ENCODE data around the gene DNMT3A.

The DNMT3A gene

DNA sequence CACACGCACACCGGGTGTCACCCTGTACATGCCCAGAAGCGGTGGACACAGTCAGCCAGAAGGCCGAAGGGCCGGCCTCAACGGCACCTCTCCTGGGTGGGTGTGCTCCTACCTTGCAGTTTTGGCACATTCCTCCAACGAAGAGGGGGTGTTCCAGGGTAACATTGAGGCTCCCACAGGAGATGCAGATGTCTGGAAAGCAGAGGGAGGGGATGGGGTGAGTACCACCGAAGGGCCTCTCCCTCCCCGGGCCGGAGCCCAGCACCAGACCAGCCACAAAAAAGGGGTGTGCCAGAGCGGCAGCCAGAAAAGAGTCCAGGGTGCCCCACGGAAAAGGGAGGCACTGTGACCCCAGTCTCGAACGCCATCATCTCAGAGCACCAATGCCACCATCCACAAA lies 96.6 kb downstream of the DNMT3A start:
- Histone ChIP-seq H3K4me1 (ENCODE audit: control insufficient read depth, insufficient read depth, low read length, poor library complexity, severe bottlenecking) (no peaks in the 10 kb centered on the region), H3K36me3 (ENCODE audit: control insufficient read depth, insufficient read depth, low read length) (peaks cover 75% of the 10 kb centered on the region), H3K27ac (ENCODE audit: insufficient read depth, low read length, poor library complexity, severe bottlenecking) (no peak overlapping the region), H3K4me3 (ENCODE audit: insufficient read depth, low read depth, low read length, poor library complexity, severe bottlenecking) (no peak overlapping the region), H3K27me3 (replicated peaks; ENCODE audit: control insufficient read depth, insufficient read depth, low read length, poor library complexity, severe bottlenecking) (no peaks in the 10 kb centered on the region), H3K9me3 (ENCODE audit: control insufficient read depth, low read length) (no peaks in the 10 kb centered on the region)
- DNase-seq = no peak

DNA sequence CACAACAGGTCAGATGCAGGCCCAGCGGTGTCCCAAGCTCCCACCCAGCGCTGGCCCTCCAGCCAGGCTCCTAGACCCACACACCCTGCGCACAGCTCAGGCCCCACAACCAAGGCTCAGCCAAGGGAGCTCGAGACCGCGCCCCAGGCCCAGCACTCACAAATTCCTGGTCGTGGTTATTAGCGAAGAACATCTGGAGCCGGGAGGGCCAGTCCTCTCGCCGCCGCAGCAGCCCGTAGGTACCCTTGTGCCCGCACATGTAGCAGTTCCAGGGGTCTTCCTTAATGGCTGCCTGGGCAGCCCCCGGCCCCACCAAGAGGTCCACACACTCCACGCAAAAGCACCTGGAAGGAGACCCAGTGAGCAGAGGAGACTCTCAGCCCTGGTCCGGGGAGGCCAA lies 97.7 kb downstream of the DNMT3A start:
- Histone ChIP-seq H3K4me1 (ENCODE audit: control insufficient read depth, insufficient read depth, low read length, poor library complexity, severe bottlenecking) (no peaks in the 10 kb centered on the region), H3K9me3 (ENCODE audit: control insufficient read depth, low read length) (no peaks in the 10 kb centered on the region), H3K27ac (ENCODE audit: insufficient read depth, low read length, poor library complexity, severe bottlenecking) (no peak overlapping the region), H3K36me3 (ENCODE audit: control insufficient read depth, insufficient read depth, low read length) (peaks cover 86% of the 10 kb centered on the region), H3K4me3 (ENCODE audit: insufficient read depth, low read depth, low read length, poor library complexity, severe bottlenecking) (no peak overlapping the region), H3K27me3 (replicated peaks; ENCODE audit: control insufficient read depth, insufficient read depth, low read length, poor library complexity, severe bottlenecking) (no peaks in the 10 kb centered on the region)
- DNase-seq = no peak

DNA sequence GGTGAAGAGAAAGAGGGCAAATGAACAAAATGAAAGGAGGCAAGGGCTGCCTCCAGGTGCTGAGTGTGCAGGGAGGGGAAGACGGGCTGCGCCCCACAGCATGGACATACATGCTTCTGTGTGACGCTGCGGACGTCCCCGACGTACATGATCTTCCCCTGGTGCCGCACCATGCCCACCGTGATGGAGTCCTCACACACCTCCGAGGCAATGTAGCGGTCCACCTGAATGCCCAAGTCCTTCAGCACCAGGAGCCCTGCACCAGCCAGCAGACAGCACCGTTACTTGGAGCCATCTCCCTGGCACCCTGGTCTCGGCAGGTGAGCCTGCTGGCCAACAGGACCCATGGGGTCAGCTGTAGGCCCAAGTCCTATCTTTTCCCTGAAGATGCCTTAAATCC lies 100.3 kb downstream of the DNMT3A start:
- Histone ChIP-seq H3K9me3 (ENCODE audit: control insufficient read depth, low read length) (no peaks in the 10 kb centered on the region), H3K36me3 (ENCODE audit: control insufficient read depth, insufficient read depth, low read length) (peaks cover 89% of the 10 kb centered on the region), H3K4me3 (ENCODE audit: insufficient read depth, low read depth, low read length, poor library complexity, severe bottlenecking) (no peak overlapping the region), H3K27ac (ENCODE audit: insufficient read depth, low read length, poor library complexity, severe bottlenecking) (no peak overlapping the region), H3K4me1 (ENCODE audit: control insufficient read depth, insufficient read depth, low read length, poor library complexity, severe bottlenecking) (no peaks in the 10 kb centered on the region), H3K27me3 (replicated peaks; ENCODE audit: control insufficient read depth, insufficient read depth, low read length, poor library complexity, severe bottlenecking) (no peaks in the 10 kb centered on the region)
- DNase-seq = no peak

DNA sequence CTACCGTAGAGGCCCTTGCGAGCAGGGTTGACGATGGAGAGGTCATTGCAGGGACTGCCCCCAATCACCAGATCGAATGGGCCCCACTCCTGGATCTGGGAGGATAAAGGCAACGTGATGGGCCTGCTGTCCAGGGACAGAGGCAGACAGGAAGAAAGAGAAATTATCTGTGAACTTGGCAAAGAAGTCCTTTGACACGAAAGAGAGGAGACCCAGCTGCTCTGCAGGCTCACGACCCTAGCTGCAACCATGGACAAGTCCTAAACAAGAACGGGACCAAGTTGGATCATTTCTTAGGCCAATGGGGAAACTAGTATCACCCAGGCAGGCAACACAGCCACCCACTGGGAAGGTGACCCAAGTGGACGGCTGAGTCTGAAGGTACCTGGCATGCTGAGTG lies 101.1 kb downstream of the DNMT3A start:
- Histone ChIP-seq H3K9me3 (ENCODE audit: control insufficient read depth, low read length) (no peaks in the 10 kb centered on the region), H3K27ac (ENCODE audit: insufficient read depth, low read length, poor library complexity, severe bottlenecking) (no peak overlapping the region), H3K4me3 (ENCODE audit: insufficient read depth, low read depth, low read length, poor library complexity, severe bottlenecking) (no peak overlapping the region), H3K4me1 (ENCODE audit: control insufficient read depth, insufficient read depth, low read length, poor library complexity, severe bottlenecking) (no peaks in the 10 kb centered on the region), H3K27me3 (replicated peaks; ENCODE audit: control insufficient read depth, insufficient read depth, low read length, poor library complexity, severe bottlenecking) (no peaks in the 10 kb centered on the region), H3K36me3 (ENCODE audit: control insufficient read depth, insufficient read depth, low read length) (peaks cover 89% of the 10 kb centered on the region)
- DNase-seq = no peak

DNA sequence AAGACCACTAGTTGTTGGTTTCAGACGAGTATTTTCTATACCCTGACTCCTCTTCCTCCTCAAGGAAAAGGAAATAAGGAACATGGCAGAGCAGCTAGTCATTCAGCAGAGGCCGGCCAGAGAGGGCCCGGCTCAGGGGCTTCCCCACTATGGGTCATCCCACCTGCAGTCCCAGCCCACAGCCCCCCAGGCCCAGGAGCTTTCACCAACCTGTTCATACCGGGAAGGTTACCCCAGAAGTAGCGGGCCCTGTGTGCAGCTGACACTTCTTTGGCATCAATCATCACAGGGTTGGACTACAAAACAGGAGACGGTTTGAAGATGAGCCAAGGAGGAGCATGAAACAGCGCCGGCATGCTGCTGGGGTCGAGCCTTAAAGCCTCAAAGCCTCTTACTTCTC lies 102.8 kb downstream of the DNMT3A start:
- Histone ChIP-seq H3K36me3 (ENCODE audit: control insufficient read depth, insufficient read depth, low read length) (peaks cover 89% of the 10 kb centered on the region), H3K9me3 (ENCODE audit: control insufficient read depth, low read length) (no peaks in the 10 kb centered on the region), H3K4me3 (ENCODE audit: insufficient read depth, low read depth, low read length, poor library complexity, severe bottlenecking) (no peak overlapping the region), H3K27me3 (replicated peaks; ENCODE audit: control insufficient read depth, insufficient read depth, low read length, poor library complexity, severe bottlenecking) (no peaks in the 10 kb centered on the region), H3K4me1 (ENCODE audit: control insufficient read depth, insufficient read depth, low read length, poor library complexity, severe bottlenecking) (no peaks in the 10 kb centered on the region), H3K27ac (ENCODE audit: insufficient read depth, low read length, poor library complexity, severe bottlenecking) (no peak overlapping the region)
- no peak for DNase-seq

DNA sequence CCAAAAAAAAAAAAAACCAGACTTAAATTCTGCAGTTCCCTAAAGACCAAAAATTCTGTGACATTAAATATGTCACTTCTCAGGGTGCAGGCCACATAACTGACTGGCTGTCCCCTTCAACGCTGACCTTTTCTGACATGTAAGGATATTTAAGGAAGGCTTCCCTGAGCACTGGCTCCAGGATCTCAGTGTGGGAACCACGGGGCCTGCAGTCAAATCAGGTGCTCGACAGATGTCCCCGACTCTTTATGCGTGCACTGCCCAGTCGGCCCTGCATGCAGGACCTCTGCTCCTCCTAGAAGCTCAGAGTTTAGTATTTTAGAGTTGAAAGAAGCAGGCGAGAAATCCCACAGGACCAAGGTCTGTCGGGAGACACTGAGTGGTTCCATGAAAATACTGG lies 104.0 kb downstream of the DNMT3A start:
- H3K4me3 ChIP-seq (ENCODE audit: insufficient read depth, low read depth, low read length, poor library complexity, severe bottlenecking) = no peak overlapping the region
- no peak overlapping the region for H3K27ac ChIP-seq (ENCODE audit: insufficient read depth, low read length, poor library complexity, severe bottlenecking)
- no peaks in the 10 kb centered on the region for H3K9me3 ChIP-seq (ENCODE audit: control insufficient read depth, low read length)
- no peak for DNase-seq
- no peaks in the 10 kb centered on the region for H3K4me1 ChIP-seq (ENCODE audit: control insufficient read depth, insufficient read depth, low read length, poor library complexity, severe bottlenecking)
- H3K36me3 ChIP-seq (ENCODE audit: control insufficient read depth, insufficient read depth, low read length) = peaks cover 92% of the 10 kb centered on the region
- H3K27me3 ChIP-seq (replicated peaks; ENCODE audit: control insufficient read depth, insufficient read depth, low read length, poor library complexity, severe bottlenecking) = no peaks in the 10 kb centered on the region

DNA sequence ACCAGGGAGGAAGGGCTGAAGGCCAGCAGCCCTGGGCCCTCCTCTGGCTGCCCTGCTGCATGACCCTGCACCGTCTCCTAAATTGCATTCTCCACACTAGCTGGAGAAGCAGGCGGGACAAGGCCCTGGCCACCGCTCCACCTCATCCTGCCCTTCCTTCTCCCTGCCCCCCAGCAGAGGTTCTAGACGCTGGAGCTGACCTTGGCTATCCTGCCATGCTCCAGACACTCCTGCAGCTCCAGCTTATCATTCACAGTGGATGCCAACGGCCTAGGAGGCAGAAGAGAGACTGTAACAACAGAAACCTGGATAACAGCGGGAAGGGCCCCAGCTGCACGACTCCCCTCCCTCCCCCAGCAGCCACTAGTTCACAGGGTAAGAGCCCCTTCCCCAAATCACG lies 105.0 kb downstream of the DNMT3A start:
- no peak overlapping the region for H3K4me3 ChIP-seq (ENCODE audit: insufficient read depth, low read depth, low read length, poor library complexity, severe bottlenecking)
- DNase-seq = no peak
- no peaks in the 10 kb centered on the region for H3K4me1 ChIP-seq (ENCODE audit: control insufficient read depth, insufficient read depth, low read length, poor library complexity, severe bottlenecking)
- H3K9me3 ChIP-seq (ENCODE audit: control insufficient read depth, low read length) = no peaks in the 10 kb centered on the region
- H3K36me3 ChIP-seq (ENCODE audit: control insufficient read depth, insufficient read depth, low read length) = peaks cover 93% of the 10 kb centered on the region
- no peaks in the 10 kb centered on the region for H3K27me3 ChIP-seq (replicated peaks; ENCODE audit: control insufficient read depth, insufficient read depth, low read length, poor library complexity, severe bottlenecking)
- no peak overlapping the region for H3K27ac ChIP-seq (ENCODE audit: insufficient read depth, low read length, poor library complexity, severe bottlenecking)

DNA sequence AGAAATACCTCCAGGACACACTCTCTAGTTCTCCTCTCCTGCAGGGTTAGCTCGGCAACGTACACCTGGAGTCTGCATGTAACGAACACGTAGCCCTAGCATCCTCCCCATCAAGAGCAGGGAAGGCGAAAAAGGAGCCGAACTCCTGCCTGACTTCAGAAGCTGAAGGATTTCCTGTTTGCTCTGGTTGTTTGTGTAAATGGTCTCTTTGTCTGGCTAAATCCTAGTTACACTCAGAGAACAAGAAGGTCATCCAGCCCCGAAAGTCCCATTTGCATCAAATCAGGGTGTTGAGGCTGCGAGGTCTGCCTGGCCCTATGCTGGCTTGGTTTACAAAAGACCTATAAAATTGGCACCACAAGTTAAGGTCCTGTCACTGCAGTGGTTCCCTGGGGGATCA lies 107.0 kb downstream of the DNMT3A start:
- DNase-seq = no peak
- H3K36me3 ChIP-seq (ENCODE audit: control insufficient read depth, insufficient read depth, low read length) = peaks cover 73% of the 10 kb centered on the region

DNA sequence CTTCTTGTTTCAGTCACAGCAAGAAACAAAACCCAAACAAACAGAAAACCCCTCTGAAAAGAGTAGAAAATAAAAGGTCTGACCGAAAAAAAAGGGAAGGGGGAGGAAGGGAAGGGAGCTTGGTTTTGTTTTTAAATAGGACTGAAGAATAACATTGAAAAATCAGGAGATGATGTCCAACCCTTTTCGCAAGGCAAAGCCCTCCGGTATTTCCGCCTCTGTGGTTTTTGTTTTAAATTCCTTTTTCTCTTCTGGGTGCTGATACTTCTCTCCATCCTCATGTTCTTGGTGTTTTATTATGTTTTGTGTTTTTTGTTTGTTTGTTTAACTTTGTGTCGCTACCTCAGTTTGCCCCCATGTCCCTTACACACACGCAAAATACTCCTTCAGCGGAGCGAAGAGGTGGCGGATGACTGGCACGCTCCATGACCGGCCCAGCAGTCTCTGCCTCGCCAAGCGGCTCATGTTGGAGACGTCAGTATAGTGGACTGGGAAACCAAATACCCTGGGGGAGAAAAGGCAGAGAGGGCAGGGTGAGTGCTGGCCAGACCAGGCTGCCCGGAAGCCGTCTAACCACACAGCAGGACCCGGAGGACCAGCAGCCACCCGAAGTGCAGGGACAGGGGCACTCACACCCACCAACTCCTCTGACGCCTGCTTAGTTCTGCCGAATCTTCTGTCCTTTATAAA lies 107.7 kb downstream of the DNMT3A start:
- H3K36me3 ChIP-seq (ENCODE audit: control insufficient read depth, insufficient read depth, low read length) = peaks cover 66% of the 10 kb centered on the region
- H3K4me3 ChIP-seq (ENCODE audit: insufficient read depth, low read depth, low read length, poor library complexity, severe bottlenecking) = no peak overlapping the region
- H3K9me3 ChIP-seq (ENCODE audit: control insufficient read depth, low read length) = no peaks in the 10 kb centered on the region
- H3K4me1 ChIP-seq (ENCODE audit: control insufficient read depth, insufficient read depth, low read length, poor library complexity, severe bottlenecking) = no peaks in the 10 kb centered on the region
- no peaks in the 10 kb centered on the region for H3K27me3 ChIP-seq (replicated peaks; ENCODE audit: control insufficient read depth, insufficient read depth, low read length, poor library complexity, severe bottlenecking)
- no peak for DNase-seq
- H3K27ac ChIP-seq (ENCODE audit: insufficient read depth, low read length, poor library complexity, severe bottlenecking) = no peak overlapping the region

More for the DNA sequence above, 107.0 kb downstream of the DNMT3A start:
- Histone ChIP-seq H3K4me1 (ENCODE audit: control insufficient read depth, insufficient read depth, low read length, poor library complexity, severe bottlenecking) (no peaks in the 10 kb centered on the region), H3K27me3 (replicated peaks; ENCODE audit: control insufficient read depth, insufficient read depth, low read length, poor library complexity, severe bottlenecking) (no peaks in the 10 kb centered on the region), H3K27ac (ENCODE audit: insufficient read depth, low read length, poor library complexity, severe bottlenecking) (no peak overlapping the region), H3K9me3 (ENCODE audit: control insufficient read depth, low read length) (no peaks in the 10 kb centered on the region), H3K4me3 (ENCODE audit: insufficient read depth, low read depth, low read length, poor library complexity, severe bottlenecking) (no peak overlapping the region)

DNA sequence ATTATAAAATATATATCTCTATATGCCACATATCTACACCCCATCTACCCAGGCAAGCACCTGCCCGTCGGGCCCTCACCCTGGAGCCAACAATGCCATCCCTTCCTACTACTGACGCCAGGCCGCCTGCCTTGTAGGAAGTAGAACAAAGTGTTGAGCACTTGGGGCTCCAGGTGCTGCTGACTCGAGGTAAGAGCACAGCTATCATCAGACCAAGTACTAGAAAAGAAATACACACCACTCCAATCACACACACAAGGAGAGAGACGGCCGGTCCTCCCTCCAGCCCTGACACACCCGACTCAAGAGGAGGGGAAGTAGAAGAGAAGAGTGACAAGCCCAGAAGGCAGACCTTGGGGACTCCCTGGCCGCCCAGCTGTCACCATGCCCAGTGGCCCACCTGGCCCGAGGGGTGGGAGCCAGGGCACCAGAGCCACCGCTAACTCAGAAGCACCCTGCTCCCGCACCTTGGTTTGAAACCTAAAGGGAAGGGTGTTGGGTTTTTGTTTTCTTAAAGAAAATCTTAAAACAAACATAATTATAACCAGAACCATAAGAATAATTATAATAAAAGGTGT lies 109.4 kb downstream of the DNMT3A start:
- Histone ChIP-seq H3K4me3 (ENCODE audit: insufficient read depth, low read depth, low read length, poor library complexity, severe bottlenecking) (no peak overlapping the region), H3K4me1 (ENCODE audit: control insufficient read depth, insufficient read depth, low read length, poor library complexity, severe bottlenecking) (no peaks in the 10 kb centered on the region), H3K36me3 (ENCODE audit: control insufficient read depth, insufficient read depth, low read length) (peaks cover 53% of the 10 kb centered on the region), H3K9me3 (ENCODE audit: control insufficient read depth, low read length) (no peaks in the 10 kb centered on the region), H3K27ac (ENCODE audit: insufficient read depth, low read length, poor library complexity, severe bottlenecking) (no peak overlapping the region), H3K27me3 (replicated peaks; ENCODE audit: control insufficient read depth, insufficient read depth, low read length, poor library complexity, severe bottlenecking) (no peaks in the 10 kb centered on the region)
- no peak for DNase-seq
